Tibial nerve (tissue), 4 donors: ENCODE data around the gene COL1A1. TPM values are rescaled to one million over a fixed set of nuclear protein-coding genes. Genes with fewer than 3 reads are reported as not detected.

Experiments
- DNase-seq, 2 donors: peaks; one replicate each; pipeline ENCODE4 v3.0.0-alpha.2; 2019; ENCODE audit warnings: low spot score in 2 of 2
- H3K27ac ChIP-seq, 4 donors: fragments of 200-600 bp; sonication (generic) in 3 of 4; one replicate each; pipeline ENCODE4 v1.5.1; 2017 to 2019; ENCODE audit warnings: mild to moderate bottlenecking in 1 of 4
- H3K27me3 ChIP-seq, 2 donors: fragments of 200-600 bp; sonication (generic) in 1 of 2; one replicate each; pipeline versions ENCODE4 v1.5.1 to v1.6.0; 2017 to 2019
- H3K36me3 ChIP-seq, 3 donors: fragments of 200-600 bp; sonication (generic); one replicate each; pipeline ENCODE4 v1.5.1; 2018 to 2019
- H3K4me1 ChIP-seq, 4 donors: fragments of 200-600 bp; sonication (generic) in 3 of 4; one replicate each; pipeline ENCODE4 v1.5.1; 2017 to 2019
- H3K4me3 ChIP-seq, 4 donors: fragments of 200-600 bp; sonication (generic) in 3 of 4; one replicate each; pipeline ENCODE4 v1.5.1; 2017 to 2019; ENCODE audit warnings: mild to moderate bottlenecking in 1 of 4, moderate library complexity in 1 of 4
- H3K9me3 ChIP-seq, 4 donors: fragments of 200-600 bp; sonication (generic) in 3 of 4; one replicate each; pipeline ENCODE4 v1.5.1; 2017 to 2019
- EP300 ChIP-seq, 2 donors: sonication (generic); formaldehyde crosslinking; IDR thresholded peaks; one replicate each; pipeline ENCODE4 v1.6.1; 2017; ENCODE audit warnings: antibody characterized with exemption in 2 of 2, mild to moderate bottlenecking in 1 of 2
- POLR2A ChIP-seq, 2 donors: fragments of 450-650 bp; IDR thresholded peaks; one replicate each; pipeline ENCODE4 v1.6.1; 2017; ENCODE audit warnings: antibody characterized with exemption in 2 of 2, mild to moderate bottlenecking in 2 of 2, moderate library complexity in 2 of 2
- whole genome bisulfite sequencing, 2 donors: methylation state at CpG; one replicate each; pipeline ENCODE4 v1.1.5; 2018; 5-methylcytosine and 5-hydroxymethylcytosine counted together
- total RNA-seq, 4 donors: library from RNA; depleted of rRNA; stranded (reverse); fragments of >200 nt; gene quantifications; one replicate each; pipeline ENCODE4 v1.1.0, GENCODE V29; 2016
- TF ChIP-seq, protein P1 (sequence below), 5 experiments: fragments of 200-600 bp in 3 of 5; fragments of 450-650 bp in 2 of 5; sonication (generic) in 3 of 5; IDR thresholded peaks; one replicate each; pipeline ENCODE4 v1.5.1; 2016 to 2019; ENCODE audit warnings: antibody characterized with exemption in 5 of 5, mild to moderate bottlenecking in 3 of 5, moderate library complexity in 2 of 5

Gene COL1A1
- total RNA-seq, 4 donors from 2014 or later: 31.5 to 185 (median 73.0) TPM

DNA sequence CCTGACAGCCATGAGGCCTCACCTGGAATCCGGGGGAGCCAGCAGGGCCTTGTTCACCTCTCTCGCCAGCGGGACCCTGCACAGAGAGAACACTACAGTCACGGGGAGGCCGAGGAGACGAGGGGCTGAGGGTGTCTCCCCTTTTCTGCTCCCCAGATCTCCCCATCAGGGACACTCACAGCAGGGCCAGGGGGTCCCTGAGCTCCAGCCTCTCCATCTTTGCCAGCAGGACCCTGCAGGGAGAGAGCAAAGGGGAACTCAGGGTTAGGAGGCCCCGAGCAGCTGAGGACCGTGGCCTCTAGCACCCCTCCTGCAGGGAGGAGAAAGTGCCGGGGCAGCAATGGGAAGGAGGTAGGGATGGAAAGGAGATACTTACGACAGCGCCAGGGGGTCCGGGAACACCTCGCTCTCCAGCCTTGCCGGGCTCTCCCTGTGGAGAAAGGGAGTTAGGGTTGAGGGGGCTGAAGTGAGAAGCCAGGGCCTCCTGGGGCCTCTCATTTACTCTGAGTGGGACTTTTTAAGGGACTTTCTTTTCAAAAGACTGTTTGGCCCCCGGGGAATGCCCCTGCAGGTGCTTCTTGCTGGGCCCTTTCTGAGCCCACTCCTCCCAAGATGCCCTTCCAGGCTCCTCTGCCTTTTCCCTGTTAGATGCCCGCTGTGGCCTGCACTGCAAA lies 8.7 kb downstream of the COL1A1 start:
- TF ChIP-seq EP300 (IDR thresholded peaks at IDR 0.05): no peak
- TF ChIP-seq POLR2A (IDR thresholded peaks at IDR 0.05): no peak
- TF ChIP-seq, protein P1, sequence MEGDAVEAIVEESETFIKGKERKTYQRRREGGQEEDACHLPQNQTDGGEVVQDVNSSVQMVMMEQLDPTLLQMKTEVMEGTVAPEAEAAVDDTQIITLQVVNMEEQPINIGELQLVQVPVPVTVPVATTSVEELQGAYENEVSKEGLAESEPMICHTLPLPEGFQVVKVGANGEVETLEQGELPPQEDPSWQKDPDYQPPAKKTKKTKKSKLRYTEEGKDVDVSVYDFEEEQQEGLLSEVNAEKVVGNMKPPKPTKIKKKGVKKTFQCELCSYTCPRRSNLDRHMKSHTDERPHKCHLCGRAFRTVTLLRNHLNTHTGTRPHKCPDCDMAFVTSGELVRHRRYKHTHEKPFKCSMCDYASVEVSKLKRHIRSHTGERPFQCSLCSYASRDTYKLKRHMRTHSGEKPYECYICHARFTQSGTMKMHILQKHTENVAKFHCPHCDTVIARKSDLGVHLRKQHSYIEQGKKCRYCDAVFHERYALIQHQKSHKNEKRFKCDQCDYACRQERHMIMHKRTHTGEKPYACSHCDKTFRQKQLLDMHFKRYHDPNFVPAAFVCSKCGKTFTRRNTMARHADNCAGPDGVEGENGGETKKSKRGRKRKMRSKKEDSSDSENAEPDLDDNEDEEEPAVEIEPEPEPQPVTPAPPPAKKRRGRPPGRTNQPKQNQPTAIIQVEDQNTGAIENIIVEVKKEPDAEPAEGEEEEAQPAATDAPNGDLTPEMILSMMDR (IDR thresholded peaks at IDR 0.05): no peak
- Histone ChIP-seq H3K9me3 (no peaks in the 10 kb centered on the region), H3K36me3 (peaks cover 5 to 100% (median 8%) of the 10 kb centered on the region in 3 donors), H3K27me3 (no peaks in the 10 kb centered on the region), H3K4me1 (peaks cover 0 to 51% (median under 1%) of the 10 kb centered on the region in 4 donors), H3K27ac (peak overlapping the region in 2 of 4 donors; percentile 36 to 44), H3K4me3 (no peak overlapping the region)
- no peak for DNase-seq
- WGBS, 2 donors: 59 to 67% methylated on average over 16 of the region's 16 CpGs

DNA sequence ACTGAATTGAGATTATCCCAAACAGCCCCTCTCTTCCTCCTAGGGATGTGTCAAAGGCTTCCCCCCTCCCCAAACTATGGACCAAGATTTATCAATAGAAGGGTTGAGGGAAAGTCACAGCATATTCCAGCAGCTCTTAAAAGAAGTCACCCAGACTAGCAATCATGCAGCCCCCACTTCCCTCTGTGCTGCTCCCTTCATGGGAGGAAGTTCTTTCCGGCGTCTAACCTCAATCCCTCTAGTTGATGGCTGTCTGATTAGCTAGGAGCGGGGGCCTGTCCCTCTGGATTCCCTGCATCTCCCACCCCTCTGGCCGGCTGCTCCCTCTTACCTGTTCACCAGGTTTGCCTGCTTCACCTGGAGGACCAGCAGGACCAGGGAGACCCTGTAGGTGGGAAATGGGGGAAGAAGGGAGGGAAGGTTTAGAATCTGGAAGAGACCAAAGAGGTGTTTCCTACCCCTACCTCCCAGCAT lies 9.2 kb downstream of the COL1A1 start:
- Histone ChIP-seq H3K27ac (peak overlapping the region in 2 of 4 donors; percentile 36 to 44), H3K27me3 (no peaks in the 10 kb centered on the region), H3K4me3 (no peak overlapping the region), H3K36me3 (peaks cover 5 to 100% (median 8%) of the 10 kb centered on the region in 3 donors), H3K4me1 (peaks cover 0 to 51% (median 0%) of the 10 kb centered on the region in 4 donors), H3K9me3 (no peaks in the 10 kb centered on the region)
- WGBS, 2 donors: 68 to 73% methylated on average over 4 of the region's 4 CpGs
- DNase-seq: no peak
- TF ChIP-seq, protein P1 (IDR thresholded peaks at IDR 0.05): no peak
- TF ChIP-seq POLR2A (IDR thresholded peaks at IDR 0.05): no peak
- TF ChIP-seq EP300 (IDR thresholded peaks at IDR 0.05): no peak

DNA sequence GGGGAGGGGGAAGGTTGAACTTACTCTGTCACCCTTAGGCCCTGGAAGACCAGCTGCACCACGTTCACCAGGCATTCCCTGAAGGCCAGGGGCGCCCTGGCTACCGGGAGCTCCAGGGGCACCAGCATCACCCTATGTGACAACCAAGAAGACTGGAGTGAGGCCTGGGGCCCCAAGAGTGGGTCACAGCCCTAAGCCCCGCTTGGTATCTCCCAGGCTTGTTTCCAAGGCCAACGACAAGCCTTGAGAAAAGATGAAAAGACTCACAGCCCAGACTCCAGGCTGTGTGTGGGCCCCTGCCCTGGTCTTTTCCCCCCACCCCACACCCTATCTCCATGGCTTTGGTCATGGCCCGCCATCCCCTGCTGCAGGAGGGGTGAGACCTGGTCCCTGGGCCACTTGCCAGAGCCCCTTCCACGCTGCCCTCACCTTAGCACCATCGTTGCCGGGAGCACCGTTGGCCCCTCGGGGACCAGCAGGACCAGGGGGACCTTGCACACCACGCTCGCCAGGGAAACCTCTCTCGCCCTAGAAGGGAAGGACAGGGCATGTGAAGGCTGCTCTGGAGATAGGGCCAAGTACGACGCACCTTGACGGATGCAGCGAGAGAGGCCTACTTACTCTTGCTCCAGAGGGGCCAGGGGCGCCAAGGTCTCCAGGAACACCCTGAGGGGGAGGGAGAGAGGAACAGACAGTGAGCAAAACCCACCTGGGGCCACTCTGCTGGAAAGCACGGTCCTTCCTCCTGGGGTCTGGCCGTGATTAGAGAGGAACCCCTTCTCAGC lies 9.9 kb downstream of the COL1A1 start:
- 62 to 64% methylated on average over 19 to 21 of the region's 21 CpGs for WGBS, 2 donors
- H3K36me3 ChIP-seq: peaks cover 5 to 100% (median 8%) of the 10 kb centered on the region in 3 donors
- no peaks in the 10 kb centered on the region for H3K27me3 ChIP-seq
- no peak for TF ChIP-seq POLR2A (IDR thresholded peaks at IDR 0.05)
- no peak for TF ChIP-seq EP300 (IDR thresholded peaks at IDR 0.05)
- TF ChIP-seq, protein P1 (IDR thresholded peaks at IDR 0.05): no peak
- no peak for DNase-seq
- peaks cover 0 to 51% (median 0%) of the 10 kb centered on the region in 4 donors for H3K4me1 ChIP-seq
- no peak overlapping the region for H3K4me3 ChIP-seq
- no peaks in the 10 kb centered on the region for H3K9me3 ChIP-seq
- peak overlapping the region in 1 of 4 donors; percentile 44 for H3K27ac ChIP-seq

DNA sequence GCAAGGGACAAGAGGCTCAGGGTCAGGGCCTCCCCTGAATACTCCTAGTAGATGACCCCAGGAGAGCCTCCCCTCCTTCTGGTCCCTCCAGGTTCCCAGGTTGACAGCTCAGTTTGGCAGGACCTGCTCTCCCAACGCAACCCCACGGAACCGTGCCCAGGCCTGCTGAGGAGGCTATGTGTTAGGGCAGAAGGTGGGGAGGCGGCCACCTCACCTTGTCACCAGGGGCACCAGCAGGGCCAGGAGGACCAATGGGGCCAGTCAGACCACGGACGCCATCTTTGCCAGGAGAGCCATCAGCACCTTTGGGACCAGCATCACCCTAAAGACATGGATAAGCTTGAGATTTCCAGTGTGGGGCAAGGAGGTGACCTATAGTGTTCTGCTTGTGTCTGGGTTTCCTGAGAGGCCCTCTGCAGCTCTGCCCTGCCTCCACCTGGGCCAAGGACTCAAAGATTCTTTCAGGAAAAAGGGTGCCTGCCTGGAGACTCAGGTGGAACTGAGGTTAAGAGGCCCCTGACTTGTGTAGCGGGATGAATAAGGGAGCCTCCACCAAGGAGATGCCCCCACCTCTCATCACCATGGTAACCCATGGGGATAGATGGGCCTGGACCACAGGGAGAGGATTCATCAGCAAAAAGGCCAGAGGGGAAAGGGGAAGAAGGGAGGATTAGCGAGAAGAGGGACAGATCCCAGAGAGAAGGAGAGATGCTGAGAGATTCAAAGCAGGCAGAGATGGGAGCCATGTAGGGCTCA lies 10.7 kb downstream of the COL1A1 start:
- H3K27ac ChIP-seq: peak overlapping the region in 2 of 4 donors; percentile 26 to 44
- no peaks in the 10 kb centered on the region for H3K9me3 ChIP-seq
- no peaks in the 10 kb centered on the region for H3K27me3 ChIP-seq
- TF ChIP-seq POLR2A (IDR thresholded peaks at IDR 0.05) (no peak), EP300 (IDR thresholded peaks at IDR 0.05) (no peak)
- TF ChIP-seq, protein P1 (IDR thresholded peaks at IDR 0.05): no peak
- peaks cover 5 to 100% (median 8%) of the 10 kb centered on the region in 3 donors for H3K36me3 ChIP-seq
- no peak overlapping the region for H3K4me3 ChIP-seq
- 72 to 90% methylated on average over 6 to 7 of the region's 8 CpGs for WGBS, 2 donors
- DNase-seq: no peak
- H3K4me1 ChIP-seq: peaks cover 0 to 53% (median 3%) of the 10 kb centered on the region in 4 donors
